Stimulated activated CD4-positive, alpha-beta T cell treated with anti-CD3 and anti-CD28 coated beads, Interleukin-4, amount 100 ng/mL, for 4 hours (primary cell): Measurements from ENCODE around the gene KRT5.

Source experiments
- DNase-seq, 2 experiments: peaks; one replicate each; pipeline ENCODE4 v3.0.0-alpha.2; 2020

KRT5 gene

GRCh38 chr12:52519826-52520662 lies at the start of gene KRT5:
Gene KRT5, minus strand, starts transcription at chr12:52520394. Its CDS starts 98 bp downstream, at chr12:52520296.
- DNase-seq: no peak

GRCh38 chr12:52568111-52568510 lies 47.9 kb upstream of the KRT5 start:
- no peak for DNase-seq

GRCh38 chr12:52566847-52567291 lies 46.7 kb upstream of the KRT5 start:
- peak in 1 of 2 experiments; percentile 8 for DNase-seq

GRCh38 chr12:52564582-52564981 lies 44.4 kb upstream of the KRT5 start:
- no peak for DNase-seq

GRCh38 chr12:52561880-52562449 lies 41.8 kb upstream of the KRT5 start:
- DNase-seq: no peak

- DNase-seq: no peak
These were observed 39.8 kb upstream of the KRT5 start for GRCh38 chr12:52559979-52560378.

- no peak for DNase-seq
These were observed 38.7 kb upstream of the KRT5 start for GRCh38 chr12:52558781-52559445.

GRCh38 chr12:52557476-52557875 lies 37.3 kb upstream of the KRT5 start:
- no peak for DNase-seq

- no peak for DNase-seq
These were observed 35.4 kb upstream of the KRT5 start for GRCh38 chr12:52555577-52555976.

- DNase-seq: no peak
These were observed 32.5 kb upstream of the KRT5 start, which contains the start of gene KRT71 for GRCh38 chr12:52552681-52553195. Gene KRT71, minus strand, starts transcription at chr12:52553145. Its CDS starts 68 bp downstream, at chr12:52553077.

GRCh38 chr12:52552055-52552454 lies 31.9 kb upstream of the KRT5 start:
- DNase-seq: no peak

- DNase-seq: no peak
These were observed 31.1 kb upstream of the KRT5 start for GRCh38 chr12:52551216-52551865.

GRCh38 chr12:52546126-52546525 lies 25.9 kb upstream of the KRT5 start:
- no peak for DNase-seq

GRCh38 chr12:52543985-52544883 lies 24.0 kb upstream of the KRT5 start:
- no peak for DNase-seq

- DNase-seq: no peak
These were observed 22.7 kb upstream of the KRT5 start for GRCh38 chr12:52542785-52543318.

GRCh38 chr12:52542157-52542556 lies 22.0 kb upstream of the KRT5 start:
- no peak for DNase-seq

GRCh38 chr12:52541709-52542108 lies 21.5 kb upstream of the KRT5 start:
- DNase-seq: no peak

- no peak for DNase-seq
These were observed 20.3 kb upstream of the KRT5 start for GRCh38 chr12:52540531-52540930.

GRCh38 chr12:52539821-52540173 lies 19.6 kb upstream of the KRT5 start:
- no peak for DNase-seq

- DNase-seq: no peak
These were observed 19.1 kb upstream of the KRT5 start for GRCh38 chr12:52539083-52539820.

- no peak for DNase-seq
These were observed 16.9 kb upstream of the KRT5 start for GRCh38 chr12:52537101-52537500.
